Vagina (tissue), 2 donors: ENCODE results near the gene RYR3. TPM values are rescaled to one million over a fixed set of nuclear protein-coding genes. Genes with fewer than 3 reads are reported as not detected.

Experiments
- DNase-seq, 2 donors: peaks; one replicate each; pipeline ENCODE4 v3.0.0-alpha.2; 2017; ENCODE audit errors: extremely low spot score in 2 of 2
- H3K27ac ChIP-seq: fragments of 200-600 bp; sonication (generic); one replicate; pipeline ENCODE4 v1.5.1; 2019
- H3K27me3 ChIP-seq: fragments of 200-600 bp; sonication (generic); one replicate; pipeline ENCODE4 v1.5.1; 2019
- H3K36me3 ChIP-seq, 2 donors: fragments of 200-600 bp; sonication (generic); one replicate each; pipeline ENCODE4 v1.5.1; 2017 to 2019
- H3K4me1 ChIP-seq: fragments of 200-600 bp; sonication (generic); one replicate; pipeline ENCODE4 v1.5.1; 2019
- H3K4me3 ChIP-seq, 2 donors: fragments of 200-600 bp; sonication (generic); 1 replicate in 1 of 2; 2 replicates in 1 of 2; pipeline ENCODE4 v1.5.1; 2016 to 2019
- H3K9me3 ChIP-seq: fragments of 200-600 bp; sonication (generic); one replicate; pipeline ENCODE4 v1.5.1; 2019
- POLR2A ChIP-seq, 2 donors: fragments of 450-650 bp; IDR thresholded peaks; one replicate each; pipeline ENCODE4 v1.6.1; 2017; ENCODE audit warnings: antibody characterized with exemption in 2 of 2, mild to moderate bottlenecking in 2 of 2, moderate library complexity in 2 of 2
- POLR2AphosphoS5 ChIP-seq, 2 donors: sonication (generic); formaldehyde crosslinking; IDR thresholded peaks; one replicate each; pipeline ENCODE4 v1.9.0; 2017; ENCODE audit warnings: antibody characterized with exemption in 2 of 2, mild to moderate bottlenecking in 2 of 2, low read depth in 1 of 2; ENCODE audit not compliant: insufficient read depth in 1 of 2
- intact Hi-C: fragments of 100-400 bp; cut with DNase I; formaldehyde crosslinking; loops from one replicate; pipeline ENCODE4 v1.15.1; 2023
- total RNA-seq: library from RNA; depleted of rRNA; stranded (reverse); fragments of >200 nt; gene quantifications from one replicate; pipeline ENCODE4 v1.2.3, GENCODE V29; 2016
- TF ChIP-seq, protein P1 (sequence below), 3 experiments: fragments of 450-650 bp in 2 of 3; fragments of 200-600 bp in 1 of 3; sonication (generic) in 1 of 3; IDR thresholded peaks; one replicate each; pipeline ENCODE4 v1.5.1; 2017 to 2019; ENCODE audit warnings: antibody characterized with exemption in 3 of 3, mild to moderate bottlenecking in 2 of 3, moderate library complexity in 2 of 3

The RYR3 gene
- total RNA-seq, 1 donor from 2014 or later: 16.5 TPM

DNA sequence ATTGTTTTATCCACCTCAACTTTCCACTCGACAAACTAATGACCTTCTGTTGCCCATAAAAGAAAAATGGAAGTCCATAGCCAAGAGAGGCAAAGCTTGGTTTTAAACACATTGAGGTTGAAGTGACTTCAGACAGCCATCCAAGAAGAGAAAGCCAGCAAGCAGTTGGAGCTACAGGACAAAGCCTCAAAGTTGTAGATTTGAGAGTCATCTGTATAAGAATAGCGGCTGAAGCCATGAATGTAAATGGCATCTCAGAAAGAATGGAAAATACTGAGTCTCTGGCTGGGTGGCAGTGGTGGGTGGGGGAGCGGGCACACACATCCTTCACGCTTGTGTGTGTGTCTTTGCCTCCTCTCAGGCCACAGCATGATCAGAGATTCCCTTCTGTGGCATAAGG, 533.4 kb downstream of the RYR3 start:
- TF ChIP-seq POLR2A (IDR thresholded peaks at IDR 0.05) (no peak), POLR2AphosphoS5 (IDR thresholded peaks at IDR 0.05; ENCODE audit: insufficient read depth in 1 of 2, low read depth in 1 of 2) (no peak)
- TF ChIP-seq, protein P1, sequence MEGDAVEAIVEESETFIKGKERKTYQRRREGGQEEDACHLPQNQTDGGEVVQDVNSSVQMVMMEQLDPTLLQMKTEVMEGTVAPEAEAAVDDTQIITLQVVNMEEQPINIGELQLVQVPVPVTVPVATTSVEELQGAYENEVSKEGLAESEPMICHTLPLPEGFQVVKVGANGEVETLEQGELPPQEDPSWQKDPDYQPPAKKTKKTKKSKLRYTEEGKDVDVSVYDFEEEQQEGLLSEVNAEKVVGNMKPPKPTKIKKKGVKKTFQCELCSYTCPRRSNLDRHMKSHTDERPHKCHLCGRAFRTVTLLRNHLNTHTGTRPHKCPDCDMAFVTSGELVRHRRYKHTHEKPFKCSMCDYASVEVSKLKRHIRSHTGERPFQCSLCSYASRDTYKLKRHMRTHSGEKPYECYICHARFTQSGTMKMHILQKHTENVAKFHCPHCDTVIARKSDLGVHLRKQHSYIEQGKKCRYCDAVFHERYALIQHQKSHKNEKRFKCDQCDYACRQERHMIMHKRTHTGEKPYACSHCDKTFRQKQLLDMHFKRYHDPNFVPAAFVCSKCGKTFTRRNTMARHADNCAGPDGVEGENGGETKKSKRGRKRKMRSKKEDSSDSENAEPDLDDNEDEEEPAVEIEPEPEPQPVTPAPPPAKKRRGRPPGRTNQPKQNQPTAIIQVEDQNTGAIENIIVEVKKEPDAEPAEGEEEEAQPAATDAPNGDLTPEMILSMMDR (IDR thresholded peaks at IDR 0.05): no peak
- Histone ChIP-seq H3K27me3 (no peaks in the 10 kb centered on the region), H3K4me1 (peaks cover 4% of the 10 kb centered on the region), H3K9me3 (no peaks in the 10 kb centered on the region), H3K27ac (no peak overlapping the region), H3K36me3 (no peaks in the 10 kb centered on the region), H3K4me3 (no peak overlapping the region)
- DNase-seq: no peak
- intact Hi-C loops: no loop called here

DNA sequence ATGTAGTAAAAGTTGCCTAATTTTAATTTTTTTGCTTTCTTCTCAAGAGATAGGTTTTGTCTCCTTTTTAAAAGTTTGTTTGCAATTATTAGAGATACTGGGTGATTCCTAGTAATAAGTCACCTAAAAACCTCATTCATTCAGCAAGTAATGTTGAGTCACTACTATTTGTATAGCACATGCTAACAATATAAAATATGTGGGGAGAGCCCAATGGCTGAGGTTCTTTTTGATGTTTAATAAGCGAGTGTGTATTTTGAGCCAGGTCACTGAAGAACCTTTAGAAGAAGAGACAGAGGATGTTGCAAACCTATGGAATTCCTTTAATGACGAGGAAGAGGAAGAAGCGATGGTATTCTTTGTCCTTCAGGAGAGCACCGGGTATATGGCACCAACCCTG, 533.8 kb downstream of the RYR3 start:
- H3K27ac ChIP-seq: no peak overlapping the region
- H3K27me3 ChIP-seq: no peaks in the 10 kb centered on the region
- no peaks in the 10 kb centered on the region for H3K9me3 ChIP-seq
- no peak overlapping the region for H3K4me3 ChIP-seq
- intact Hi-C loops: no loop called here
- H3K4me1 ChIP-seq: peaks cover 4% of the 10 kb centered on the region
- DNase-seq: no peak
- TF ChIP-seq, protein P1 (IDR thresholded peaks at IDR 0.05): no peak
- TF ChIP-seq POLR2A (IDR thresholded peaks at IDR 0.05): no peak
- TF ChIP-seq POLR2AphosphoS5 (IDR thresholded peaks at IDR 0.05; ENCODE audit: insufficient read depth in 1 of 2, low read depth in 1 of 2): no peak
- no peaks in the 10 kb centered on the region for H3K36me3 ChIP-seq

DNA sequence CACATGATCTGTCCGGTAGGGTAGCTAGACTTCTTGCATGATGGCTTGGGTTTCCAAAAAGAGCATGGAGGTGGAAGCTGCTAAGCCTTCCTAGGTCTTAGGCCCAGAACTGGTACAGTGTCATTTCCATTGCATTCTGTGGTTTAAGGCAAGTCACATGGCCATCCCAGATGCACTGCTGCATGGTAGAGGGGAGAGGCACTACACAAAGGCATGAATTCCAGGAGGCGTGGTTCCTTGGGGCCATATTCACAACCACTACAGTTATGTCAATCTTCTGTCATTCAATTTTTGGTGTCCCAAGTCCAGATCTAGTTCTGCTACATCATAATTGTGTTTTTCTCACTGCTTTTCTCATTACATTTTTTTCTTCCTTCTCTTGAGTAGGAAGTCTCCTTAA, 535.4 kb downstream of the RYR3 start:
- intact Hi-C loops: no loop called here
- H3K4me3 ChIP-seq: no peak overlapping the region
- TF ChIP-seq POLR2A (IDR thresholded peaks at IDR 0.05) (no peak), POLR2AphosphoS5 (IDR thresholded peaks at IDR 0.05; ENCODE audit: insufficient read depth in 1 of 2, low read depth in 1 of 2) (no peak)
- TF ChIP-seq, protein P1 (IDR thresholded peaks at IDR 0.05): no peak
- no peaks in the 10 kb centered on the region for H3K27me3 ChIP-seq
- no peak overlapping the region for H3K27ac ChIP-seq
- no peaks in the 10 kb centered on the region for H3K4me1 ChIP-seq
- DNase-seq: no peak
- H3K36me3 ChIP-seq: no peaks in the 10 kb centered on the region
- no peaks in the 10 kb centered on the region for H3K9me3 ChIP-seq

DNA sequence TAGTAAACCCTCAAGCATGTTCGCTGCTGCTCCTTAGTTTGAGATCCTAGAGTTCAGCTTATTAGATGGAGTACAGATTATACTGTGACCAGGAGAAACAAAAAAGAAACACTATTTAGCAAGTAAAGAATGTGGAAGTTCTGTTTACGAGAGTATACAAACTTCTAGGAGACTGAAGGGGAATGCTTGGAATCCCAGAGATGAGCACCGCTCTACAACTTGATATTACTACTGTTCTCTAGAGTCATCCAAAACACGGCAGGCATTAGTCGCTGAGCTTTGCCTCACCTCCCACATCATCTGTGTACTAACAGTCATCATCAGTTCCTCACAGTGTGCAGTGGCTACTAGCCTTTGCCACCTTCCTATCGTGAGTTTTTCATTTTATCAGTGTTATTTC, 536.1 kb downstream of the RYR3 start:
- Histone ChIP-seq H3K9me3 (no peaks in the 10 kb centered on the region), H3K4me3 (no peak overlapping the region), H3K27me3 (no peaks in the 10 kb centered on the region), H3K27ac (no peak overlapping the region), H3K4me1 (no peaks in the 10 kb centered on the region), H3K36me3 (no peaks in the 10 kb centered on the region)
- intact Hi-C loops: no loop called here
- no peak for TF ChIP-seq POLR2A (IDR thresholded peaks at IDR 0.05)
- DNase-seq: no peak

DNA sequence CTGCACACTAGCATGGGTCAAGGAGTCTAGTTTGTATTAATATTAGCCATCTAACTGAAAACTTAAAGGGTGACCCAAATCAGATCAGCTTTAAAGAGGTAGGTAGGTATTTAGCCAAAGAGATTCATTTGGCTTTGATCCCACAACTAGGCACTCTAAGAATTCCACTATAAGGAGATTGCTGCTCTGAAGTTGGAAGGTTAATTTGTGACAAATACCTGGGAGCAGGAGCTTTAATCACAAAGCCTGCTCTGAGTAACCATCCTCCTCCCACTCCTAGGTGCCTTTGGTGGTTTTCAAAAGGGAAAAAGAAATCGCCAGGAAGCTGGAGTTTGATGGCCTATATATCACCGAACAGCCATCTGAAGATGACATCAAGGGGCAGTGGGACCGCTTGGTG, 537.2 kb downstream of the RYR3 start:
- intact Hi-C loops: no loop called here
- H3K4me3 ChIP-seq: no peak overlapping the region
- H3K27me3 ChIP-seq: no peaks in the 10 kb centered on the region
- H3K36me3 ChIP-seq: no peaks in the 10 kb centered on the region
- no peaks in the 10 kb centered on the region for H3K4me1 ChIP-seq
- TF ChIP-seq POLR2A (IDR thresholded peaks at IDR 0.05): no peak
- TF ChIP-seq POLR2AphosphoS5 (IDR thresholded peaks at IDR 0.05; ENCODE audit: insufficient read depth in 1 of 2, low read depth in 1 of 2): no peak
- TF ChIP-seq, protein P1 (IDR thresholded peaks at IDR 0.05): no peak
- no peaks in the 10 kb centered on the region for H3K9me3 ChIP-seq
- no peak for DNase-seq
- no peak overlapping the region for H3K27ac ChIP-seq

DNA sequence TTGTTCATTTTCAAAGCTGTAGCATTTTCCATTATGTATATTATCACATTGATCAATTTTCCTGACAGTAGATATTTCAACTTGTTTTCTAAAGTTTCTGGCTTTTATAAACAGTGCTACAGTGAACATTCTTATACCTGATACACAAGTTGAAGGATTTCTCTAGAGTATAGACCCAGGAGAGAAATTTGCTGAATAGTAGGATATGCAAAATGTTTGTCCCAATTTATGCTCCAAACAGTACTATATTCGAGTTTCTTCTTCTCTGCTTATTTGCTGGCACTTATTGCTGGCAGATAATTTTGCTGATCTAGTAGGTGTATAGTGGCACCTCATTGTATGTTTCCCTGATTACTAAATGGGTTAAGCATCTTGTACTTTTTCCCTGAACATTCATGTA, 540.3 kb downstream of the RYR3 start:
- no peaks in the 10 kb centered on the region for H3K36me3 ChIP-seq
- no peaks in the 10 kb centered on the region for H3K9me3 ChIP-seq
- no peaks in the 10 kb centered on the region for H3K4me1 ChIP-seq
- H3K27me3 ChIP-seq: no peaks in the 10 kb centered on the region
- no peak overlapping the region for H3K27ac ChIP-seq
- DNase-seq: no peak
- intact Hi-C loops: loop anchor here (10.0 kb wide), 1 partner anchor 54 kb away; no protein-coding TSS in a partner anchor
- TF ChIP-seq, protein P1 (IDR thresholded peaks at IDR 0.05): no peak
- TF ChIP-seq POLR2AphosphoS5 (IDR thresholded peaks at IDR 0.05; ENCODE audit: insufficient read depth in 1 of 2, low read depth in 1 of 2) (no peak), POLR2A (IDR thresholded peaks at IDR 0.05) (no peak)
- H3K4me3 ChIP-seq: no peak overlapping the region
